ENCODE results near the gene MIP. TPM values are rescaled to one million over a fixed set of nuclear protein-coding genes. Genes with fewer than 3 reads are reported as not detected.

The MIP gene
- not detected in 2 replicates for total RNA-seq (2014; rRNA removed; shearing (Covaris generic))
- polyA plus RNA-seq (2016; fragmentation: Nextera tagmentation; extraction: Ambion mirVana): 0.29 and 0.47 TPM in 2 replicates
- long read RNA-seq: 0 reads

DNA sequence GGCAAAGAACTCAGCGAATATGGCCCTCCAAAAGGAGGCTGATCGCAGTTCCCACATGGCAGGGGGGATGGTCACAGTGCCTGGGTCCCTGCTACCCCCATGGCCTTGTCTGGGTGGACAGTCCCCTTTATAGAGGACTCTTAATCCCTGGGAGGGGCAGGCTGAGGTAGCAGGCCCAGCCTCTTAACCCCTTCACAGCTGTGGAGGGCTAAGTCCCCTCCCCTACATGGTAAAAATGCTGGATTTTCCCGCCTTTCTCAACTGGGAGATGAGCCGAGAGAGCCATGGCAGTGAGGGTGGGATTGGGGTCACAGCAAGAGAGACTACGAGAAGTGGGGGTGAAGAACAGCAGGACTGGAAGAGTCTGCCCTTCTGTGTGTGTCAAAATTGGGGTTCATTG, at the start of gene MIP:
Gene MIP (minus strand): TSS at position 101 of the 400 bp plus-strand sequence. CDS start 44 bp downstream, at position 57.
- peaks cover 28% of the 10 kb centered on the region for H3K4me1 Mint-ChIP-seq
- no peak for DNase-seq (ENCODE audit: low spot score)
- TF ChIP-seq ETS1 (IDR thresholded peaks at IDR 0.05) (no peak), ZNF331 (CRISPR knock-in tag; IDR thresholded peaks at IDR 0.05; ENCODE audit: low read depth) (no peak), REST (IDR thresholded peaks at IDR 0.05; ENCODE audit: unreplicated experiment) (no peak), EZH2phosphoT487 (IDR thresholded peaks at IDR 0.05; ENCODE audit: unreplicated experiment) (no peak), EZH2 (IDR thresholded peaks at IDR 0.05; ENCODE audit: low read depth, unreplicated experiment) (no peak), NANOG (IDR thresholded peaks at IDR 0.05; ENCODE audit: borderline replicate concordance) (no peak), CREB1 (CRISPR knock-in tag; IDR thresholded peaks at IDR 0.05; ENCODE audit: low read depth) (no peak), STAT1 (IDR thresholded peaks at IDR 0.05; ENCODE audit: unreplicated experiment) (no peak), POLR2AphosphoS5 (IDR thresholded peaks at IDR 0.05; ENCODE audit: low read depth) (no peak), JUNB (IDR thresholded peaks at IDR 0.05; ENCODE audit: unreplicated experiment) (no peak), ZNF114 (CRISPR knock-in tag; IDR thresholded peaks at IDR 0.05) (no peak)
- TF ChIP-seq, protein P1, sequence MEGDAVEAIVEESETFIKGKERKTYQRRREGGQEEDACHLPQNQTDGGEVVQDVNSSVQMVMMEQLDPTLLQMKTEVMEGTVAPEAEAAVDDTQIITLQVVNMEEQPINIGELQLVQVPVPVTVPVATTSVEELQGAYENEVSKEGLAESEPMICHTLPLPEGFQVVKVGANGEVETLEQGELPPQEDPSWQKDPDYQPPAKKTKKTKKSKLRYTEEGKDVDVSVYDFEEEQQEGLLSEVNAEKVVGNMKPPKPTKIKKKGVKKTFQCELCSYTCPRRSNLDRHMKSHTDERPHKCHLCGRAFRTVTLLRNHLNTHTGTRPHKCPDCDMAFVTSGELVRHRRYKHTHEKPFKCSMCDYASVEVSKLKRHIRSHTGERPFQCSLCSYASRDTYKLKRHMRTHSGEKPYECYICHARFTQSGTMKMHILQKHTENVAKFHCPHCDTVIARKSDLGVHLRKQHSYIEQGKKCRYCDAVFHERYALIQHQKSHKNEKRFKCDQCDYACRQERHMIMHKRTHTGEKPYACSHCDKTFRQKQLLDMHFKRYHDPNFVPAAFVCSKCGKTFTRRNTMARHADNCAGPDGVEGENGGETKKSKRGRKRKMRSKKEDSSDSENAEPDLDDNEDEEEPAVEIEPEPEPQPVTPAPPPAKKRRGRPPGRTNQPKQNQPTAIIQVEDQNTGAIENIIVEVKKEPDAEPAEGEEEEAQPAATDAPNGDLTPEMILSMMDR (conservative IDR thresholded peaks at IDR 0.05; ENCODE audit: low read depth in 2 of 2): no peak
- TF ChIP-seq, protein P2, sequence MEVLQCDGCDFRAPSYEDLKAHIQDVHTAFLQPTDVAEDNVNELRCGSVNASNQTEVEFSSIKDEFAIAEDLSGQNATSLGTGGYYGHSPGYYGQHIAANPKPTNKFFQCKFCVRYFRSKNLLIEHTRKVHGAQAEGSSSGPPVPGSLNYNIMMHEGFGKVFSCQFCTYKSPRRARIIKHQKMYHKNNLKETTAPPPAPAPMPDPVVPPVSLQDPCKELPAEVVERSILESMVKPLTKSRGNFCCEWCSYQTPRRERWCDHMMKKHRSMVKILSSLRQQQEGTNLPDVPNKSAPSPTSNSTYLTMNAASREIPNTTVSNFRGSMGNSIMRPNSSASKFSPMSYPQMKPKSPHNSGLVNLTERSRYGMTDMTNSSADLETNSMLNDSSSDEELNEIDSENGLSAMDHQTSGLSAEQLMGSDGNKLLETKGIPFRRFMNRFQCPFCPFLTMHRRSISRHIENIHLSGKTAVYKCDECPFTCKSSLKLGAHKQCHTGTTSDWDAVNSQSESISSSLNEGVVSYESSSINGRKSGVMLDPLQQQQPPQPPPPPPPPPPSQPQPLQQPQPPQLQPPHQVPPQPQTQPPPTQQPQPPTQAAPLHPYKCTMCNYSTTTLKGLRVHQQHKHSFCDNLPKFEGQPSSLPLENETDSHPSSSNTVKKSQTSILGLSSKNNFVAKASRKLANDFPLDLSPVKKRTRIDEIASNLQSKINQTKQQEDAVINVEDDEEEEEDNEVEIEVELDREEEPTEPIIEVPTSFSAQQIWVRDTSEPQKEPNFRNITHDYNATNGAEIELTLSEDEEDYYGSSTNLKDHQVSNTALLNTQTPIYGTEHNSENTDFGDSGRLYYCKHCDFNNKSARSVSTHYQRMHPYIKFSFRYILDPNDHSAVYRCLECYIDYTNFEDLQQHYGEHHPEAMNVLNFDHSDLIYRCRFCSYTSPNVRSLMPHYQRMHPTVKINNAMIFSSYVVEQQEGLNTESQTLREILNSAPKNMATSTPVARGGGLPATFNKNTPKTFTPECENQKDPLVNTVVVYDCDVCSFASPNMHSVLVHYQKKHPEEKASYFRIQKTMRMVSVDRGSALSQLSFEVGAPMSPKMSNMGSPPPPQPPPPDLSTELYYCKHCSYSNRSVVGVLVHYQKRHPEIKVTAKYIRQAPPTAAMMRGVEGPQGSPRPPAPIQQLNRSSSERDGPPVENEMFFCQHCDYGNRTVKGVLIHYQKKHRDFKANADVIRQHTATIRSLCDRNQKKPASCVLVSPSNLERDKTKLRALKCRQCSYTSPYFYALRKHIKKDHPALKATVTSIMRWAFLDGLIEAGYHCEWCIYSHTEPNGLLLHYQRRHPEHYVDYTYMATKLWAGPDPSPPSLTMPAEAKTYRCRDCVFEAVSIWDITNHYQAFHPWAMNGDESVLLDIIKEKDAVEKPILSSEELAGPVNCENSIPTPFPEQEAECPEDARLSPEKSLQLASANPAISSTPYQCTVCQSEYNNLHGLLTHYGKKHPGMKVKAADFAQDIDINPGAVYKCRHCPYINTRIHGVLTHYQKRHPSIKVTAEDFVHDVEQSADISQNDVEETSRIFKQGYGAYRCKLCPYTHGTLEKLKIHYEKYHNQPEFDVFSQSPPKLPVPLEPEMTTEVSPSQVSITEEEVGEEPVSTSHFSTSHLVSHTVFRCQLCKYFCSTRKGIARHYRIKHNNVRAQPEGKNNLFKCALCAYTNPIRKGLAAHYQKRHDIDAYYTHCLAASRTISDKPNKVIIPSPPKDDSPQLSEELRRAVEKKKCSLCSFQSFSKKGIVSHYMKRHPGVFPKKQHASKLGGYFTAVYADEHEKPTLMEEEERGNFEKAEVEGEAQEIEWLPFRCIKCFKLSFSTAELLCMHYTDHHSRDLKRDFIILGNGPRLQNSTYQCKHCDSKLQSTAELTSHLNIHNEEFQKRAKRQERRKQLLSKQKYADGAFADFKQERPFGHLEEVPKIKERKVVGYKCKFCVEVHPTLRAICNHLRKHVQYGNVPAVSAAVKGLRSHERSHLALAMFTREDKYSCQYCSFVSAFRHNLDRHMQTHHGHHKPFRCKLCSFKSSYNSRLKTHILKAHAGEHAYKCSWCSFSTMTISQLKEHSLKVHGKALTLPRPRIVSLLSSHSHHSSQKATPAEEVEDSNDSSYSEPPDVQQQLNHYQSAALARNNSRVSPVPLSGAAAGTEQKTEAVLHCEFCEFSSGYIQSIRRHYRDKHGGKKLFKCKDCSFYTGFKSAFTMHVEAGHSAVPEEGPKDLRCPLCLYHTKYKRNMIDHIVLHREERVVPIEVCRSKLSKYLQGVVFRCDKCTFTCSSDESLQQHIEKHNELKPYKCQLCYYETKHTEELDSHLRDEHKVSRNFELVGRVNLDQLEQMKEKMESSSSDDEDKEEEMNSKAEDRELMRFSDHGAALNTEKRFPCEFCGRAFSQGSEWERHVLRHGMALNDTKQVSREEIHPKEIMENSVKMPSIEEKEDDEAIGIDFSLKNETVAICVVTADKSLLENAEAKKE (CRISPR knock-in tag; IDR thresholded peaks at IDR 0.05): no peak
- no peak for ATAC-seq
- H3K36me3 ChIP-seq (ENCODE audit: insufficient read depth): no peaks in the 10 kb centered on the region
- H3K4me1 ChIP-seq (ENCODE audit: insufficient read depth): peaks cover 17% of the 10 kb centered on the region
- H3F3A ChIP-seq (replicated peaks; ENCODE audit: low read depth): no peaks in the 10 kb centered on the region; the same call in 1 of the 2 replicates
- H2AFZ ChIP-seq: peak within 1 kb of the TSS; percentile 66; the same call in 1 of the 2 replicates
- H3K4me2 ChIP-seq: no peak within 1 kb of the TSS
- no peaks in the 10 kb centered on the region for H3K9me2 ChIP-seq (ENCODE audit: insufficient read depth)
- H3K27me3 Mint-ChIP-seq (ENCODE audit: insufficient read depth, low read depth, poor library complexity): peaks cover 14% of the 10 kb centered on the region
- no peaks in the 10 kb centered on the region; the same call in 2 of the 3 replicates for H3K36me3 Mint-ChIP-seq (ENCODE audit: low read depth)
- no peaks in the 10 kb centered on the region for H3K27me3 ChIP-seq (ENCODE audit: insufficient read depth)
- no peak within 1 kb of the TSS for H3K27ac ChIP-seq (ENCODE audit: low read depth)
- H4K20me1 ChIP-seq (replicated peaks; ENCODE audit: insufficient read depth): no peaks in the 10 kb centered on the region
- no peak within 1 kb of the TSS for H3K27ac Mint-ChIP-seq
- no peak within 1 kb of the TSS for H3K4me3 ChIP-seq
- no peak within 1 kb of the TSS for H3K4me3 Mint-ChIP-seq
- no peaks in the 10 kb centered on the region for H3K9me3 Mint-ChIP-seq
- no peaks in the 10 kb centered on the region for H3K79me2 ChIP-seq (replicated peaks; ENCODE audit: insufficient read depth)

Measured in GM23338 (cell line).